NCI-H446 treated with DMSO at 0.1 percent for 48 hours (cell line): ENCODE results near the gene PARD6G.

Source experiments
- DNase-seq: peaks from one replicate; lab custom pipeline; 2025; lab: John Stamatoyannopoulos, UW

PARD6G gene

DNA sequence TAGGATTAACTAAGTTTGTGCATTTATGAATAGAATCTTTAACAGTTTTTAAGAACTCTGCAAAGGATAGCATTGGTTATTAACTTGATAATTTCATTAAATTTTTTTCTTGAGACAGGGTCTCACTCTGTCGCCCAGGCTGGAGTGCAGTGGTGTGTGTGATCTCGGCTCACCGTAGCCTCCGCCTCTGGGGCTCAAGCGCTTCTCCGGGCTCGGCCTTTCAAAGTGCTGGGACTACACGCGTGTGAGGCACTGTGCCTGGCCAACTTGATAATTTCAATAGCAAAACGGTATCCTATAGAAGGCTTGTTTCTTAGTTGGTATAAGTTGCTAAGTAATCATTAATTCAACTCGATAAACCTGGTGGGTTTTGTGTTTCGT lies 100.3 kb downstream of the PARD6G start:
- no peak for DNase-seq

DNA sequence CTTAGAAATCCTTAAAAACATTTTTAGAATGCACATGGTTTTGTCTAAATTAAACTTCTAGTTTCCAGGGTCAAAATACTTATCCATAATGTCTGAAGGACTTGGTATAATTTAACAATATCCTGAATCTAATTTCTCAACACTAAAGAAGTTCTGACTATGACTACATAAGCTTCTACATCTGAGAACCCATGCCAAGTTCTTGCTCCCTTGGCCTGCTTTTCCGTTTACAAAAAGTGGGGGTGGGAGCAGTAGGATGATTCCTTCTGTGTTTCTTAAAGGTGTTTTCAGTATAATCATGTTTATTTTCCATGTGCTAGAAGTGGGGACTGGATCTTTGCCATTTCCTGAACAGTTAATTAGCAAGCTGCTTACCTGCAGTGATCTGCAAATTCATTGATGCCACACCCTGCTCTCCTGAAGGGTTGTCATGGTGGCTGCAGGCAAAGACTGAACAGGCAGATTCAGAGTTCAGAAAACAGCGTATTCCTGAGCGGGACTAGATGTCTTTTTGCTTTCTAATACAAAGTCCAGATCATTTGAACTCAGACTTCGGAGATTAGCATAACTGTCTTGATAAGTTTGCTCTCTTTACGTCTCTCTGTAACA lies 102.0 kb downstream of the PARD6G start:
- DNase-seq, result no peak

DNA sequence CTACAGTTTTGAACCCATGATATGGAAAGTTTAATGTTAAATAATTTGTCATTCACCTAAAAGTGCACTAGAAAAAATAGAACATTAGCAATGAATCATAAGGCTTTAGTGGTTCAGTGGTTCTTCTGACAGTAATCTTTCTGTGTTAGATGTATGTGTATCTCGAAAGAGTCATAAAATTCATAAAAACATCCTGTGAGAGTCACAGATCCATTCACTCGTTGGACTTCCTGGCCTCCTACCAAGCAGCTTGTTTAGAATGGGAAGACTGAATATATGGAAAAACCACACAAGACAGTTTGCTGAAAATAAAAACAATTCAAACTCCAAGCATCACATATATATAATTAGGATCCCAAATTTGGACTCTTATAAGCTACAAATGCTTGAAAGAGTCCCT lies 103.4 kb downstream of the PARD6G start:
- no peak for DNase-seq

DNA sequence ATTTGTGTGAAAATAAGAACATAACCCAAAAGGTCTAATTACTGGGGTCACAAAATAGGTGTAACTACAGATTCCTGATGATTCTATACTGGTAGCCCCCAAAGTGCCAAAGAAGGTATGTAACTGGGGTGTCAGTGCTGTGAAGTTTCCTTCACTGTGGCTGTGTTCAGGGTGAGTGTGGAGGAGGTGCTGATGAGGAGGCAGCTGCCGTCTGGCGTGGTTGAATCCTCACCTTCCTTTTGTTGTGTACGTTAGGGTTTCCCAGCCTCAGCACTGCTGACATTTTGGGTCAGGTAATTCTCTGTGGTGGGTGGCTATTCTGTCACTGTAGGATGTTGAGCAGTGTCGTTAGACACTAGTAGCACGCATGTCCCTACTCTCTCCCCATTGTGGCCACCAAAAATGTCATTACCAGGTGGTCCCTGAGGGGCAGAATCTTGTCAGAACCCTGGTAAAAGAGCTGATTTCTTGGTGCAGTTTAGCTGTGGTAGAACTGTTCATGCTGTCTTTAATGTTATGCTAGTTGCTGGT lies 106.8 kb downstream of the PARD6G start:
- no peak for DNase-seq

DNA sequence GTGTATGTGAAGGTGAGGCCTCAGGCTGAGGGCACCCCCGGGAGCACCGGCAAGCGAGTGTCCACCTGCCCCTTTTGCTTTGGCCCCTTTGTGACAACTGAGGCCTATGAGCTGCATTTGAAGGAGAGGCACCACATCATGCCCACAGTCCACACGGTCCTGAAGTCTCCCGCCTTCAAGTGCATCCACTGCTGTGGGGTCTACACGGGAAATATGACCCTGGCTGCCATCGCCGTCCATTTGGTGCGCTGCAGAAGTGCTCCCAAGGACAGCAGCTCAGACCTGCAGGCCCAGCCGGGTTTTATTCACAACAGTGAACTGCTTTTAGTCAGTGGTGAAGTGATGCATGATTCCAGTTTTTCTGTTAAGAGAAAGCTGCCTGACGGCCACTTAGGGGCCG lies 109.3 kb downstream of the PARD6G start:
- DNase-seq, result no peak

DNA sequence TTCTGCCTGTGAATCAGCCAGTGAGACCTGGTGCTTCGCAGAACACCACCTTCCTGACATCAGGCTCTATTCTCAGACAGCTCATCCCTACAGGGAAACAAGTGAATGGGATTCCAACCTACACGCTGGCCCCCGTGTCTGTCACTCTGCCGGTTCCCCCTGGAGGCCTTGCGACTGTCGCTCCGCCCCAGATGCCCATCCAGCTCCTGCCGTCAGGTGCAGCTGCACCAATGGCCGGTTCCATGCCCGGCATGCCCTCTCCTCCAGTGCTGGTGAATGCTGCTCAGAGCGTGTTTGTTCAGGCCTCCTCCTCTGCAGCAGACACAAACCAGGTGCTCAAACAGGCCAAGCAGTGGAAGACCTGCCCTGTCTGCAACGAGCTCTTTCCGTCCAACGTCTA lies 110.2 kb downstream of the PARD6G start:
- DNase-seq, result no peak

DNA sequence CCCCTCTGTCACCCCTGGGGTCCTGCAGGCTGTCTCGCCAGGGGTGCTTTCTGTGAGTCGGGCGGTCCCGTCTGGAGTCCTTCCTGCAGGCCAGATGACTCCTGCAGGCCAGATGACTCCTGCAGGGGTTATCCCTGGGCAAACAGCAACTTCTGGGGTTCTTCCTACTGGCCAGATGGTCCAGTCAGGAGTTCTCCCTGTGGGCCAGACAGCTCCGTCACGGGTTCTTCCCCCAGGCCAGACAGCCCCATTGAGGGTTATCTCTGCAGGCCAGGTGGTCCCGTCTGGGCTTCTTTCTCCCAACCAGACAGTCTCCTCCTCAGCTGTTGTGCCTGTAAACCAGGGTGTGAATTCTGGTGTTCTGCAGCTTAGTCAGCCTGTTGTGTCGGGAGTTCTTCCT lies 110.6 kb downstream of the PARD6G start:
- no peak for DNase-seq

DNA sequence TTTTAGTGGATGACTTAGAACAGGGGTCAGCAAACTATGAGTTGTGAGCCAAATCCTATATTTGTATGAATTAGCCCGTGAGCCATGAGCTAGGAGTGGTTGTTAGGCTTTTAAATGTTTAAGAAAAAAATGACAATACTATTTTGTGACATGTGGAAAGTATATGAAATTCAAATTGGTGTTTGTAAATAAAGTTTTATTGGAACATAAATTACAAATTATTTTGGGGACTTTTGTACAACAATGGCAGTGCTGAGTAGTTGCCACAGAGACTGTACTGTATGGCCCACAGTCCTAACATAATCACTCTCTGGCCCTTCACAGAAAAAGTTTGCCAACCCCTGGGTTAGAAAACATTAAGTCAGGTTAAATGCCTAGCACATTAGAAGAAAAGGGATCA lies 112.2 kb downstream of the PARD6G start:
- no peak for DNase-seq

DNA sequence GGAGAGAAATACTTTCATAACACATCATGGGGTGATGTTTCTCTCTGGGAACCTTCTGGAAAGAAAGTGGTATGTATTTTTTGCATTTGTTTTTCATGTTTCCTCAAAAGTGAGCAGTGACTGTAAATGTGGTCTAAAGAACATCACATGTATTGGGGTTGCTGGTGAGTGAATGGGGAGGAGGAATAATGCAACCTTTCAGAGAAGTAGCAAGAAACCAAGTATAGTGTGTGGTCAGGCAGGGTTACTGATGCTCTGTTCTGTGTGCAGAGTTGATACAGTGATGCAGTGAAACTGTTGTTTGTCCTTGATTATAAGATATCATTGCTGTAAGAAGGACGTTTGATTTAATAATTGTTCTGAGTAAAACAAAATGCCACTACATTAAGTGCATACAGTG lies 114.2 kb downstream of the PARD6G start:
- no peak for DNase-seq

DNA sequence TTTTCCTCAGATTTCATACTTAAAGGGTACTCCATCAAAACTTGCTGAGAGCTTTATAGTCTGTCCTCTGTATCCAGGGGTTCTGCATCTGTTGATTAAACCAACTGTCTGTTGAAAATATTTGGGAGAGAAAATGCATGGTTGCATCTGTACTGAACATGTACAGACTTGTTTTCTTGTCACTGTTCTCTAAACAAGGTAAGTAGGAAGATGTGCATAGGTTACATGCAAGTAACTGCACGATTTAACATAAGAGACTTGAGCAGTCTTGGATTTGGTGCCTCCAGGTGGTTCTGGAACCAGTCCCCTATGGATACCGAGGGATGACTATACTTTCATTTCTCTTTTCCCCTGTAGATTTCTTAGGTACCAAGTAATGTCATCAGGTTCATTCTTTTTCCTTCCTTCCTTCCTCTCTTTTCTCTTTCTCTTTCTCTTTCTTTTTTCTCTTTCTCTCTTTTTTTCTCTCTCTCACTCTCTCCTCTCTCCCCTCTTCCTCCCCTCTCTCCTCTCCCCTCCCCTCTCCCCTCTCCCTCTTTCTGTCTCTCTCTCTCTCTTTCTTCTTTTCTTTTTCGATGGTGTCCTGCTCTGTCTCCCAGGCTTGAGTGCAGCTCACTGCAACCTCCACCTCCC lies 115.0 kb downstream of the PARD6G start:
- no peak for DNase-seq

DNA sequence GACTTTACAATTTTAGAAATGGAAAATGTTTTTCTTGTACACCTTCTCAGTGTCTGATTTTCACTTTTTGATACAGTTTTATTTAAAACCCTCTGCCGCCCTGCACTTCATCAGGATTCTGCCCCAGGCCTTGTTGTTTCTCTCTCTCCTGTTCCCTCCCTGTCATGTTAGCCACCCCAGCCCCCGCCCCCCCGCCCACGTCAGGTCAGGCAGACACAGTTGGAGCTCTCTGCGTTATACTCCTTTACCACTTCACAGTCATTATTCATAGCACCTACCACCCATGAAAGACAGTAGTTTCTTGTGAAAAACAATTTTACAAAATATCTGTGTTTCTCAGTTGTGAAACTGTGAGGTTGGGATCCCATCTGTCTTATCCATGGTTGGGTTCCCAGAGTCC lies 116.8 kb downstream of the PARD6G start:
- DNase-seq, result no peak

DNA sequence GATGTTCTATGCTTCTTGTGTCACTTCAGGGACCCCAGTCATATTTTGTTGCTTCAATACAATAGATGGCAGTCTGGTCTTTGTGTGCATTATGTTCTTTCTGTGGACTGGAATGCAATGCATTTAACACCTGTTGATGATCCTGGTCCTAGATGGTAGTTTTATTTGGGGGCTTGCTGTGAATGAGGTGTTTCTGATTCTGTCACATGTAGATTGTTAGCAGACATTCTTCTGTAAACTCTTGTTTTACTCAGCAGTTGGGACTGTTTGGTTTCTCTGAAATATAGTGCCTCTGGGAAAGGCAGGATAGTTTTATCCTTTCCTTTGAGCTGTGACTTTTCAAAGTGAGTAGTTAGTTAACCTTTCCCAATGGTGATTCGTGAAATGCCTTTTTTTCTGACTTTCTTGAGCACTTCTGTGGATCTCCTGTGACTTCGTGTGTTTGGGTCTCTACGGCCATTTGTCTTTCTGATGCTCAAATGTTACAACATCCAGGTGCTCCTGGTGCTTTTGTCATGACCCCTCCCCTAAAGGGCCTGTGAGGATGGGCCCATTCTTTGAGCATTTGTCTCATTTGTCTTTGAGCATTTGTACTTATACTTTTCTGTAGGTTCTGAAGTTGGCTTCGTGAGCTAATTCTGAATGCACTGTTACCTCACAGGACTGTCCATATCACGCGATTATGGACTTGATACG lies 117.5 kb downstream of the PARD6G start:
- no peak for DNase-seq

DNA sequence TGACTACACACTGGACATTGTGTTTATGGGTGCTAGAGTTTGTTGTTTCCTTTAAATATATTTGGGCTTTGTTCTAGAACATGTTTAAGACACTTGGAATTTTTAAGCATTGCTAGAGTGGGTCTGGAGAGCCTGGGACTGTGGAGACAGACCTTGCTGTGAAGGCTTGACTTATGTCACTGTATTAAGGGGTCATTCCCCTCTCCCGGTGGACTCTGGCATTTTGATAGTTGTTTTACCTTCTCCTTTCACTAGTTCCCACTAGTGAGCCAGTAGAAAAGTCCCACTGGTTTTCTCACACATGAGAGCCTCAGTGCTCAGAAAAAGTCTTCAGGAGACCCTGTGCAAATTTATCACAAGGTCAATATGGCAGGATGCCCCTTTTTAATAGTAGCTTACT lies 119.7 kb downstream of the PARD6G start:
- DNase-seq, result no peak

DNA sequence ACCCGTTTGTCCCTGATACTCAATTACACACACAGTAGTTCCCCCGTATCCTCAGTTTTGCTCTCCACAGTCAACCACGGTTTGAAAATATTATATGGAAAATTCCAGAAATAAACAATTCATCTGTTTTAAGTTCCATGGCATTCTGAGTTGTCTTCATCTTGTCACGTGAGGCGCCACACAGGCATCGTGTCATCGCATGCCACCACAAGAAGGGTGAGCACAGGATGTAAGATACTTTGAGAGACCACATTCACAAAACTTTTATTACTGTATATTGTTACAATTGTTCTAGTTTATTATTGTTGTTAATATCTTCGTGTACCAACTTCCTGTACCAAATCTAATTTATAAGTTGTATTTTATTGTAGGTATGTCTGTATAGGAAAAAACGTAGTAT lies 120.5 kb downstream of the PARD6G start:
- no peak for DNase-seq

DNA sequence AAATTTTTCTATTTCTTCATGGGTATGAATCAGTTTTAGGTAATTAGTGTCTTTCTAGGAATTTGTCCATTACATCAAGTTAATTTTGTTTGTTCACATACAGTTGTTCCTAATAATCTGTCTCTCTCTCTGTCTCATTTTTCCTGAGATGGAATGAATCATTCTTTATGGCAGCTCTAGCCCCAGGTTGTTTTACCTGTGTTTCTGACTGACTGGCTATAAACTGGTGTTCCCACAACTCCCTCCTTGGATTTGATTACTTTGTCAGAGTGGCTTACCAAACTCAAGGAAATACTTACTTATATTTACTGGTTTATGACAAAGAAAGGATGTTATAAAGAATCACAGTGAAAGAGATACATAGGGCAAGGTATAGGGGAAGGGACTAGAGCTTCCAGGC lies 123.2 kb downstream of the PARD6G start:
- DNase-seq, result no peak

DNA sequence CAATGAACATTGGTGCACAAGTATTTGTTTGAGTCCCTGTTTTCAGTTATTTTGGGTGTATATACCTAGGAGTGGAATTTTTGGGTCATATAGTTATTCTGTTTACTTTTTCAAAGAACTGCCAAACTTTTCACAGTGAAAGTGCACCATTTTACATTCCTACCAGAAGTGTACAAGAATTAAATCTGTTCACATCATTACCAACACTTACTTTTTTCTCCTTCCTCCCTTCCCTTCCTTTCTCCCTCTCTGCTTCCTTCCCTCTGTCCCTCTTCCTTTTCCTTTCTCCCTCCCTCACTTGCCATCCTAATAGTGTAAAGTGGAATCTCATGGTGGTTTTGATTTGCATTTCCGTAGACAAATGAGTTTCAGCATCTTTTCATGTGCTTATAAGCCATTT lies 126.4 kb downstream of the PARD6G start:
- DNase-seq, result no peak

DNA sequence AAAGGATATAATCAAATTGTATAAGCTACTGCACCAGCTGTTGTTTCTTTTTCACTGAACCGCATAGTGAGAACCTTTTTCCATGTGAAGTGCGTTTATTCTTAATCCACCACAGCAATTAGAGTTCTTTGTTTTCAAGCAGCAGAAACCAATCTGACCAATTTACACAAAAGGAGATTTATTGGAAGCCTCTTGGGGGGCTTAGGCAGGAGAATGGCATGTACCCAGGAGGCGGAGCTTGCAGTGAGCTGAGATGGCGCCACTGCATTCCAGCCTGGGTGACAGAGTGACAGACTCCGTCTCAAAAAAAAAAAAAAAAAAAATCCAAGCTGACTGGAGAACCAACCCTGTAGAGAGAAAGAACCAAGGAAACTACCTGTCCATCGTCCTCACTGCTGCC lies 128.2 kb downstream of the PARD6G start:
- no peak for DNase-seq

DNA sequence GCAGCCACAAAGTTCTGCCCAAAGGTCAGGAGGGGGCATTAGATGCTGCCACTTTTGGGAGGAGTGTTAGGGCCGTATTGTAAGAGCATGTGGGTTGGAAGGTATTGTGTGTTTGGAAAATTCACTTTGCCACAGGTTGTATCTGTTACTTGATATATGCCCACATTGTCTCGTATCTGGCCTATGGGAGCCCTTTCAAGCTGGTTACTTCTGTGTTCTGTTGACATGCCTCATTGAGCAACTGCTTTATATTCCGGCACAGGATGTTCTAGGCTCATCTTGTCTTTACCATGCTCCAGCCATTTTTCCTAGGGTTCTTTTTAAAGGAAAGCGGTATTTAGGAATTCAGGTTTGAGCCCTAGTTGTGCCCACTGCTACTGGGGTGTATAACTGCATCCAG lies 132.3 kb downstream of the PARD6G start:
- no peak for DNase-seq

DNA sequence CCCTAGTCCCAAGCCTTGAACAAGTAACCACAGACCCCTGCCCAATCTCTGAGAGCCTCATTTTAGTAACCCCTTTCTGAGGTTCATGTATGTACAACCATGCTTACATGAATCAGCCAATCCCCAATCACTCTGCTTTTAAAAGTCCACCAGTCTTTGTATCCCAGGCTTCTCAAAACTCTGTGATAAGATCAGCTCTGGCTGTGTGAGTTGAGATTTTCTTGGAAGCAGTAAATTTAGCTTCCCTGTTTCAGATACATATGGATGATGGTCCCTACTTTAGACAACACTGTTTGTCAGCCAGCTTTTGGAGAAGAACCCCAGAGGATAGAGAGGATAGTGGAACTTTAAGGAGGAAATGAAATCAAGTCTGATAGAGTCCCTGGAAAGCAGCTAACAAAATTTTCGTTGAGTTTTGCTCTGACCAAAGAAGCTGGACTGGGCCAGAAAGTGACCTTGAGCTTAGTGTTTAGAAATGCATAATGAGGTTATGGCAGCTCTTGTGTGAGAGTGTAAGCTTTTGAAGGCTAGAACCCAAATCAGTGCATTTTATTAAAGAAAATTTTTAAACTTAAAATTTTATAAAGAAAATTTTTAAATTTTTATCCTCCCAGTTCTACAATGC lies 134.6 kb downstream of the PARD6G start:
- no peak for DNase-seq

DNA sequence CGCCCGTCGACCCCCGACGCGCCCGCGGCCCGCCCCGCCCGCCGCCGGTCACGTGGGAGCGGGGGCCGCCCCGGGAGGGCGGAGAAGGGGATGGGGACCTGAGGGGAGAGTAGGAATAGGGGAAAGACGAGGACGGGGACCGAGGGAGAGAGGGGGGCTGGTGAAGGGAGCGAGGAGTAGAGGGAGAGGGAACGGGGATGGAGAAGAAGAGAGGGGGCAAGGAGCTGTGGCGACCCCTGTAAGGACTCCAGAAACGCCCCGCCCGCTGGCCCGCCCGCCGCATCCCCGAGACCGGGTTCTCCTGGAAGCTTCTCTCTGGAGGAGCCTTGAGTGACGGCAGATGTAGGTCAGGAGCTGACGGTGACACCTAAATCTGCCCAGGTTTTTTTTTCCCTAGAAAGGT lies 137.6 kb downstream of the PARD6G start:
- DNase-seq, result peak; percentile 3

DNA sequence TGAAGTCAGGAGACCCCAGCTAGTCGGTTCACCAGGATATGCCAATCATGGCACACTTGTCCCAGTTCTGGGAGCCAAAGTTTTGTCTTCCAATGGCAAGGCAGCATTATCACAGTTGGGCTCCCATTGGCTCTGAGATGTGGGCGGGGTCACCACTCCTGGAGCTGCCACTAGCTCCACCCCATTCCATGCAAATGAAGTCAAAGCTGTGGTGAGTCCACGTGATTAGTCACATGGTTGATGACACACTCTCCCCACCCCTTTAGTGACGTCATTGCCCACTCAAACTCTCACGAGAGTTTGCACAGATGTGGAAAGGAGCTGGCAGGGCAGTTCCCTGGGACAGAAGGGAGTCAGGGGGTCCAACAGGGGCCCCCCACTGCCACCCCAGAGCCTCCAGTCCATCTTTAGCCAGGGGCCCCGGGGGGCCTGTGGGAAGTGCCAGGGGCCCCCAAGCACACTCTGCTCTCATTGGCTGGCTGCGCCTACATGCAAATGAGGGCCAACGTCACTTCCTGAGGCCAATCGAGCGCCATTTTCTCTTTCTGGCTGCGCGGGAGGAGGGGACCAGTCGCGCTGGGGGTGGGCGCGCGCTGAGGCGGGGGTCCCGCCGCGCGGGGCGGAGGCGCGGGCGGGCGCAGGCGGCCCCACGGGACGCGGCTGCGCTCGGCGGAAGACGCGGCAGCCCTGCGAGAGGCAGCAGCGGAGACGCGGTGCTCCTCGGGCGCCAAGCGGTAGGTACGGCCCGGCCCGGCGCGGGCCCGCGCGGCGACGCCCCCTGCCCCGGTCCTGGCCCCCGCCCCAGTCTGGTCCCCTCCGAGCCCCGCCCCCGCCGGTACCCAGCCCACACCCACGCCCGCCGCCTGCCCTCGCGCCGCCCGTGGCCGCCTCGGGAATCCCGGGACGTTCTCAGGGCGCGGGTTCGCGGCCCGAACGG lies 138.3 kb downstream of the PARD6G start, which contains the start of gene ADNP2:
Gene ADNP2 (plus strand): TSS at position 524 of the 937 bp plus-strand sequence. CDS start 8,281 bp downstream, outside the sequence.
- peak; percentile 90 for DNase-seq

DNA sequence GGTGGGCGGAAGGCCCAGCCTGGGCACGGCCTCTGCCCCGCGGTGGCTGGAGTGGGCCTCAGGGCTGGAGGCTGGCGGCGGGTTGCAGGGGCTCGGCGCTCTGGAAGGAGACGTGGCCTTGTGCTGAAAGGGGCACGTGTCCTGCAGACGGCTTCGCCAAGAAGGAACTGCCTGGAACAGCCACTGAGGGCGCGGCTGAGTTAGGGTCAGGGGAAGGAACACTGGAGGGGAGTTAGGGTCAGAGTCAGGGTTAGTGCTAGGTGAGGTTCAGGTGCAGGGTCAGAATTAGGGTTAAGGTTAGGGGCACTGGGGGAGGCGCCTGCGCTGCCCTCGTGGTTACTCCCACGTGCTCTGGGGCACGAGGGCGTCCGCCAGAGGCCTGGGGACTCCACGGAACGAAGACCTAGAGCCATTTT lies 139.2 kb downstream of the PARD6G start:
- no peak for DNase-seq
